SHP77 treated with DMSO at 0.1 percent for 48 hours (cell line): Measurements from ENCODE around the gene VEGFB.
"Not testable (repeated sequence)": the region's sequence is repeated elsewhere in the genome, so short reads cannot be mapped to it uniquely, and the experiment has no call there.

Experiments used
- DNase-seq: peaks from one replicate; lab custom pipeline; 2025; lab: John Stamatoyannopoulos, UW

The VEGFB gene

DNA sequence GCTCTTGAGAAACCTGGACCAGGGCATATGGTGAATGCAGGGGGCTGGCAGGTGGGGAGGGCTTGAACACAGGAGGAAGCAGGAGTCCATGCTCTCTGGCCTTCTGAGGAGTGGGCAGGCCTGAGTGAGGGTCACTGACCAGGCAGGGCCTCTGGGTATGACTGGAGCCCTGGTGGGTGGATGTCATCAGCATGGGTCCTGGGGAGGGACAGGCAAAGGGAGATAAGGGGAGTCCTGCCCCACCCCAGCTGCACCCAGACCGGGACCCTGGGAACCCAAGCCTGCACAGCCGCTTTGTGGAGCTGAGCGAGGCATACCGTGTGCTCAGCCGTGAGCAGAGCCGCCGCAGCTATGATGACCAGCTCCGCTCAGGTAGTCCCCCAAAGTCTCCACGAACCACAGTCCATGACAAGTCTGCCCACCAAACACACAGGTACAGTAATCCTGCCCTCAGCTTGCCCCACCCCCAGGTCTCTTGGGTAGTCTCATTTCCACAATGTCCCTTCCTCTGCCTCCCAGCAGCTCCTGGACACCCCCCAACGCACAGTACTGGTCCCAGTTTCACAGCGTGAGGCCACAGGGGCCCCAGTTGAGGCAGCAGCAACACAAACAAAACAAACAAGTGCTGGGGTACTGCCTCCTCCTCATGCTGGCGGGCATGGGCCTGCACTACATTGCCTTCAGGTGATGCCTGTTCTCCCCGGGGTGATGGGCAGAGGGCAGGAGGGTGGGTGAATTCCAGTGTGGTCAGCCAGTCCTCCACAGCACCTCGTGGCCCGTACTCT is 2.0 kb upstream of the VEGFB start:
- DNase-seq = no peak

DNA sequence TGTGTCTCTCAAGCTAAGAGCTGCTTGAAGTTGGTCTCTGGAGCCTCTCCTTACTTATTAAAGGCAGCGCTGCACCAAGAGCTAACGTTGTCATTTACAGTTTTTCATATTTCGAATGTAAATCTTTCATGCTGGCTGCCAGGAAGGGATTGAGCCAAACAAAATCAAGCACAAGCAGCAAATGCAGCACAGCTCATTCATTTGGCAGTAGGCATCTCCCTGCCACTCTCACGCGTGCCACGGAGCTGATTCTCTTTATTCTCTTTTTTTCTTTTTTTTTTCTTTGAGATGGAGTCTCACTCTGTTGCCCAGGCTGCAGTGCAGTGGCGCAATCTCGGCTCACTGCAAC is 1.4 kb upstream of the VEGFB start:
- DNase-seq = no peak

DNA sequence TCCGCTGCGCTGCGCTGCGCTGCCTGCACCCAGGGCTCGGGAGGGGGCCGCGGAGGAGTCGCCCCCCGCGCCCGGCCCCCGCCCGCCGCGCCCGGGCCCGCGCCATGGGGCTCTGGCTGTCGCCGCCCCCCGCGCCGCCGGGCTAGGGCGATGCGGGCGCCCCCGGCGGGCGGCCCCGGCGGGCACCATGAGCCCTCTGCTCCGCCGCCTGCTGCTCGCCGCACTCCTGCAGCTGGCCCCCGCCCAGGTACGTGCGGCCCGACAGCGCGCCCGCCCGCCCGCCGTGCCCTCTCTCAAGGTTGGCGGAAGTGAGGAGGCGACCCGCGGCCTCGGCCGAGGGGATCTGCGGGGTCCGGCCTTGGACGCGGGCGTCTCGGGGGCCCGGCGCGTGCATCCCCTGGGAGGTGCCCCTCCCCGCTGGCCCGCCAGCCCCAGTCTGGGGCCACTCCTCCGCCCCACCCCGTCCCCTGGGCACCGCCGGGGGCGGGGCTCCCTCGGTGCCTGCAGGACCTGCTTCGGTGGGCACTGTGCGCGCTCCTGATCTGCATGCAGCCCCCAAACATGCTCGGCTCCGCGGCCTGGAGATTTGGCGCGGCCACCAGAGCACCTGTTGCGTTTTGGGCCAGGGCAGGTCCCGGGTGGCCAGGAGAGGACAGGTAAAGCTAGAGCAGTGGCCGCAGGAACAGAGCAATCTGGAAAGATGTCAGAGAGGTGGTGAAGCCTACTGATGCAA is 429 bp downstream of the VEGFB start:
- DNase-seq = no peak

DNA sequence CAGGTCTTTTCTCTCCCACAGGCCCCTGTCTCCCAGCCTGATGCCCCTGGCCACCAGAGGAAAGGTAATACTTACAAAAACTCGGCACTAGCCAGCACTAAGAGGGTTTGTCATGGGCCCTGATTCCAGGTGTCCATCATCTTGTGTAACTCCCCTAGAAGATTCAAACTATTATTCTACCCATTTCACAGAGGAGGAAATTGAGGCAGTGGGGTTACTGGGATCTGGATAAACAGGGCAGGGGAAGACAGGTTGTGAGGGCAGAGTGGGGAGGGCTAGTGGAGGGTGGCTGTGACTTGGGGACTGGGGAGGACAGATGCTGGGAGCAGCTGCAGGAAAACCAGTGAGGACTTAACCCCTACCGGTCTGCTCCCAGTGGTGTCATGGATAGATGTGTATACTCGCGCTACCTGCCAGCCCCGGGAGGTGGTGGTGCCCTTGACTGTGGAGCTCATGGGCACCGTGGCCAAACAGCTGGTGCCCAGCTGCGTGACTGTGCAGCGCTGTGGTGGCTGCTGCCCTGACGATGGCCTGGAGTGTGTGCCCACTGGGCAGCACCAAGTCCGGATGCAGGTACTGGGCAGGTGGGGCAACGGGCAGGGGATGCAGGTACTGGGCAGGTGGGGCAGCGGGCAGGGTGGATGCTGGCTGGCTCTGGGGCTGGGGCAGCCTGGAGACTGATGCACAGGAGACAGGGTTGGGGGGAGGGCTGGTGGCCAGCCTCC is 1.2 kb downstream of the VEGFB start:
- DNase-seq = no peak

DNA sequence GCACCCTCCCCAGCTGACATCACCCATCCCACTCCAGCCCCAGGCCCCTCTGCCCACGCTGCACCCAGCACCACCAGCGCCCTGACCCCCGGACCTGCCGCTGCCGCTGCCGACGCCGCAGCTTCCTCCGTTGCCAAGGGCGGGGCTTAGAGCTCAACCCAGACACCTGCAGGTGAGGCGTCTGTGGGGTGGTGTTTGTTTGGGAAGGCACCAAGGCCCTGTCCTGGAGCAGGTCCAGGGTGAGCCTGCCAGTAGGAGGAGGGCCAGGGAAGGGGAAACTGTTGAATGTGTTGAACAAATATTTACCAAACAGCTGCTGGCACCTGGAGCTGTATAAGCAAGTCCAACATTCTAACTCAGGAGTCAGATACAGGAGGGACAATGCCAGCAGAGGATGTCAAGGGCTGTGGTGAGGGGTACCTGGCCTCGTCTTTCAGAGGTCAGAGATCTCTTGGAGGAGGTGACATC is 3.1 kb downstream of the VEGFB start:
- peak; percentile 89 for DNase-seq

DNA sequence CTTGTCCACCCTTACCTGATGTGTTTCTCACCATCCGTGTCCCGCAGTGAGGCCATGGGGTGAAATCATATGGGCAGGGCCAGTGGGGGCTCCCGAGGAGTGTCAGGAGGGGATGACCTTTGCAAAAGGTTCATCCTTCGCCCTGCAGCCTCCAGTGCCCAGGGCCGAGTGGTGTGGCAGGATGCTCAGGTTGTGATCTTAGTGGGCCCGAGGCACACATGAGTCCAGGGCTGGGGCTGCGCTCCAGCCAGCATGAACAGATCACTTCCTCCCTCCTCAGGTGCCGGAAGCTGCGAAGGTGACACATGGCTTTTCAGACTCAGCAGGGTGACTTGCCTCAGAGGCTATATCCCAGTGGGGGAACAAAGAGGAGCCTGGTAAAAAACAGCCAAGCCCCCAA is 3.7 kb downstream of the VEGFB start:
- DNase-seq = no peak

DNA sequence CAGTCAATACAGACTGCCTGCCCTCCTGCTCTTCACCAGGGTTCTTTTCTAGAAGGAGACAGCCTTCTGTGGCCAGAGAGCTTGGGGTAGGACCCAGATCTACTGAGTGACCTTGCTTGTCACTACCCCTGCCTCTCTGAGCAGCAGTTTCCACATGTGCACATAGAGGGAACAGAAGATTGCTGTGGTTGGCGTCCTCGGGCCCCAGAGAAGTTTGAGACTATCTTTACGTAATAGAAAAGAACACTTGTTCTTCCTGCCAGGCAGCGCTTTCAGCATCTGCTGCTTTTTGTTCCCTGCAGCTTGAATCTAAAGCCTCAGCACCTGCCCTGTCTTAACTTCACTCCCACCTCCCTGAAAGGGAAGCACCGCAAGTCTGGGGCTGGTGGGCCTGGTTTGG is 4.6 kb downstream of the VEGFB start:
- DNase-seq = no peak

DNA sequence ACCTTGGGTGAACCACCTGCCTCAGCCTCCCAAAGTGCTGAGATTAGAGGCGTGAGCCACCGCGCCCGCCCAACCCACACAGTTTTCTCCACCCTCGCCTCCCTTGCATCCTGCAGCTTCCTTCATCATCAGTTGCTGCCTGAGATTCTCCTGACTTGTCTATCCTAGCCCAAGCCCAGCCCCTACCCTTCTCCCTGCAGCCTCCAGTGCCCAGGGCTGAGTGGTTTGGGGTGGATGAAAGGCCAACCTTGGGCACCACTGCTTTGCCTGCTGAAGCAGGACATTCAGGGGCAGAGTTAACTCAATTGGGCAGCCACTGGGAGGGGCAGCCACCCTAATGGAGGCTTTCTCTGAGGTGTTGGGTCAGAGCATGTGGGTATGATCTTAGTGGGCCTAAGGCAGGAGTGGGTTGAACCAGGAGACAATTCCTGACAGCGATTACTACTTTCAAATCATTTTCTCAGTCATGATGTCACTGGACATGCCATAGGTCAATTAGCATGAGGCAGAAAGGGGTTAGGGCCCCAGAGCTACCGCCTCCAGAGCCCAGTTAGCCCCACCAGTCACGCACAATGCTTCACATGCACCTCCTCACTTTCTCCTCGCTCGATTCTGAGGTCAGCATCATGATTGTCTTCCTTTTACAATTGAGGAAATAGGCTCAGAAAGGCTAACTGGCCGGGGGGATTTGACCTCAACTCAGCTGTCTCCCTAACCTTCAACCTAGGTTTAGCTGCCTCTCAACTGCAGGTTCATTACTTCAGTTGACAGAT is 5.5 kb downstream of the VEGFB start:
- DNase-seq = no peak

DNA sequence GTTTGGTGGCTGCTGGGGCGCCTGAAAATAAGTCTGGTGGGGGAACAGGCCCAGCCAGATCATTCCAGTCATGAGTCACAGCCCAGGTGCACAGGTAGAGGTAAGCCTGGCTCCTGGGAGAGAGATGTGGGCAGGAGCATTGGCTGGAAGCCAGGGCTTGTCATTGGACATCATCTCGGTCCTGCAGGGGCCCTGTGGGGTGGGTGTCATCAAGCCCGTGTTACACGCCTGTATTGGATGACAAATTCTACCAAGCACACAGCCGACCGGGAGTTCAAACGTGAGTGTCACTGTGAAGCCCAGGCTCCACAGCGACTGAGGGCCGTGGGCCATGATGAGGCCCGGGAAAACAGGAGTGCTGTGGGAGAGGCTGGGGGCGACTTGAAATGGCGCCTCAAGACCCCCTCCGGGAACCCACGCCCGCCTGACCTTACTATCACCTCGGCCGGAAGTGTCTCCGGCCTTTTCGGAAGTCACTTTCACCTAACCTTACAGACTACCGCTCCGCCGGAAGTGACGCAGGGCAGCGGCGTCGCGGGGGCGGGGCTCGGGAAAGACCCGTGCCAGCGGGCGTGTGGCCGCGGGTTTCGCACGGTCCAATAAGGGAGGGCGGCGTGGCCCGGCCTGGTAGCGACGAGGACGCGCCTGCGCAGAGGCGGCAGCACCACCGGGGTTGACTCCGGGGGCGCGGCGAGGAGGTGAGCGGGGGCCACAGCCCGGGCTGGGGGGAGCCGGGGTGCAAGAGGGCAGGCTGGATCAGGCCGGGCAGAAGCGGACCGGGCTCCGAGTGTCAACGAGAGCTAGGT is 6.3 kb downstream of the VEGFB start, which contains the start of gene FKBP2:
FKBP2 (plus strand) TSS at position 661 of the 806 bp plus-strand sequence. CDS start 1,293 bp downstream, outside the sequence.
- DNase-seq = peak; percentile 84

DNA sequence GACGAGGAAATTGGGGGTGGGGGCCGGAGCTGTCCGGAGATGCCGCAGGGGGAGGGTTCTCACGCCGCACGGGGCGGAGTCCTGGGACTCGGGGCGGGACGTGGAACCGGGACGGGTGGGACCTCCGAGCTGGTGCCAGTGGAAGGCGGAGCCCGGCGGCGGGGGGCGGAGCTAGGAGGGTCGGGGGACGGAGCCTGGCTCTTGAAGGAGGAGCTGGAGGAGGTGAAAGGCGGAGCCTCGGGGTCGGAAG is 6.8 kb downstream of the VEGFB start:
- peak; percentile 85 for DNase-seq

DNA sequence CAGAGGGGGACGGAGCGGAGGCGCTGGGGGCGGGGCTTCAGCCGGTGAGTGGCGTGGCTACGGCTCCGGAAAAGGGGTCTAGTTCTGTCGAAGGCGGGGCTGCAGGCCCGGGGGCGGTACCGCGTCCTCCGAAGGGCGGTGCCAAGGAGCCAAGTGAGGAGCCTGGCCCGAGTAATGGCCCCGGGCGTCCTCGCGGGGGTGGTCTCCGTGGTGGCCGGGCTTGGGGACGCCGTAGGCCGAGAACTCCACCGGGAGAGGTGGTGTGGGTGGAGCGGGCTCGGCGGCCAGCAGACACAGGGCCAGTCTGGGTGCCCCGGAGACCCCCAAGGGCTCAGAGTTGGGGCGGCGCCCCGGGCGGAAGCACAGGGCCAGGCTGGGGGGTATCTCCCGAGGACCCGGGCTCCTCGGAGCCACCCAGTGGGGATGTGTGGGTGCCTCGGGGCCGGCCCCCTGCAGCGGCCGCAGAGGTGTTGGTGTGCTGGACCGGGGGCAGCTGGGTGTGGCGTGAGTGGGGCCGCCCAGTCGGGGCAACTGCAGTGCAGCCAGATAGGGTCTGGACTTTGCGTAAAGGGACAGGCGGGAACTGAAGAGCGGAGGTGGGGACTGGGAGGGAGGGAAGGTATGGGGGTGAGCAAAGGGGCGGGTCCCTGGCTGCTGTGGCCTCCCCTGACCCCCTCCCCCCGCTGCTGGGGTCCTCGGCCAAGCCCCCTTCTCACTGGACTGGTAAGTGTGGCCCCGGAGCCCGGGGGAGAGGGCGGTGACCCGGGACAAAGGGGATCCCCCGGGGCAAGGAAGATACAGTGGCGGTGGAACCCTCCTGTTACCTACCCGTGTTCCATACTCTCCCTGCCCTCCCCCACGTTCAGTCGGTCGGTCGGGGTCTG is 7.3 kb downstream of the VEGFB start:
- DNase-seq = no peak

DNA sequence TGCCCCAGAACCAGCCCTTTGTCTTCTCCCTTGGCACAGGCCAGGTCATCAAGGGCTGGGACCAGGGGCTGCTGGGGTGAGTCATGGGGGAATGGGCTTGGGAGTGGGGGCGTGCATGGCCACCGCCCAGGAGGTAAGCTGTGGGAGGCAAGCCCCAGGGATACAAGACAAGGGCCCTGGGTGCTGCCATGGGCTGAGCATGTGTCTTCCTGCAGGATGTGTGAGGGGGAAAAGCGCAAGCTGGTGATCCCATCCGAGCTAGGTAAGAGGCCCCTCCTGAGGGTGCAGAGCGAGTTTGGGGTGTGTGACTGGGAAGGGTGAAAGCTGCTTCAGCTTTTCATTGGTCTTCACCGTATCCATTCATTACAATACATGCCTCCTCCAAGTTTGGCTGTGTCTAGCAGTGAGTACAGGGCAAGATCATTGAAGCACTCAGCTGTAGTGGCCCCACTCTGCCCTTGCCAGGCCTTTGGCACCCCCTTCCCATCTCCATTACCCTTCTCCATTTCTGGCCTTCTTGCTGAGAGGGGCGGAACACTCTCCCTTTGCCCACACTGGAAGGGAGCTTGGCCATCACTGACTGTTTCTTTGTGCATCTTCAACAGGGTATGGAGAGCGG is 9.0 kb downstream of the VEGFB start:
- DNase-seq = no peak

DNA sequence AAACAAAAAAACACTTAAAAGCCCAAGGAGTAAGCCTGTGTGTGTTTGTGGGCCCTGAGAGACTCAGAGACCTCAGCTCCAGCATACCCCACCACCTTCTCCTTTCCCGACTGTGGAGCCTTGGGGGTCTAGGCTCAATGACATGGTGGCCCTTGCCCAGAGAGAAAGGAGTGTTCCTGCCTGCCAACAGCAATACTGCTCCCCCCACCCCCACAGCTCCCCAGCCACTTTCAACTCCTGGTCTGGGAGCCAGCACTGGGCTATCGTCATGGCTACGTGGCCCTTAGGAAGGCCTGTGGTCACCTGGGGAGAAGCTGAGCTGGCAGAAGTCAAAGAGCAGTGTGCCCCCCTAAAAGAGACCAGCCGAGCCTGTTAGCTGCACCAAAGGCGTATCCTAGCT is 9.7 kb downstream of the VEGFB start:
- no peak for DNase-seq

DNA sequence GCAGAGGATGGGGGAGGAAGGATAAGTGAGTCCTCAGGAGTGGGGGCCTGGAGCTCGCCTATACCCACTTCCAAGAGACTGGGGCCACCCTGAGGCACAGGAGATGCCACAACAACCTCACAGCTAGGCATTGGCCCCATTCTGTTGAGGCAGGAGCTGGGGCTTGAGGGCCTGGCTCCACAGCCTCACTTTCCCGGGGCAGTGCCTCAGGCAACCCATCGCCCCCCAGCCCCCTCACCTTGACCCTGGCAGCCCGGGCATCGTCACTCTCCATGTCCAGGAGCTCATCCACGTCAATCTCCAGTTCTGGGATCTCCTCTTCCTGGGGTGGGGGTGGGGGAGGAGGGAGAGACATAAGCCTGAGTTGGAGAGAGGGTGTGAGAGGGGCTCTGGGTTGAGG is 10.6 kb downstream of the VEGFB start:
- no peak for DNase-seq

DNA sequence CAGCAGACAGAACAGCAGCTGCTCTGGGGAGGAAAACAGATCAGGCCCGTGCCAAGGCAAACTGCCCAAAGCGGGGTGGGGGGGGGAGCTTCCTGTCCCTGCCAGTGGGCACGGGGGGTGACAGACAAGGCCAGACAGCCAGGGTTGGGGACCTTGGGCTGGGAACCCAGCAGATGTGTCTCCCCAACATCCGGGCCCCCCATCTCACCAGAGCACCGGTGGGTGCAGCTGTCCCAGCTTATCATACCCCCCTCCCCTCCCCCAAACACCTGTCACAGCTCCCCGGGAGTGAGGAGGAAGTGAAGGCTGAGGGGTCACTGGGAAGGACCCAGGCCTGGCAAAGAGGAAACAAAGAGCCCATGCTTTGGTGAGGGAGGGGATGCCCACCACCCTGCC is 11.0 kb downstream of the VEGFB start:
- no peak for DNase-seq

DNA sequence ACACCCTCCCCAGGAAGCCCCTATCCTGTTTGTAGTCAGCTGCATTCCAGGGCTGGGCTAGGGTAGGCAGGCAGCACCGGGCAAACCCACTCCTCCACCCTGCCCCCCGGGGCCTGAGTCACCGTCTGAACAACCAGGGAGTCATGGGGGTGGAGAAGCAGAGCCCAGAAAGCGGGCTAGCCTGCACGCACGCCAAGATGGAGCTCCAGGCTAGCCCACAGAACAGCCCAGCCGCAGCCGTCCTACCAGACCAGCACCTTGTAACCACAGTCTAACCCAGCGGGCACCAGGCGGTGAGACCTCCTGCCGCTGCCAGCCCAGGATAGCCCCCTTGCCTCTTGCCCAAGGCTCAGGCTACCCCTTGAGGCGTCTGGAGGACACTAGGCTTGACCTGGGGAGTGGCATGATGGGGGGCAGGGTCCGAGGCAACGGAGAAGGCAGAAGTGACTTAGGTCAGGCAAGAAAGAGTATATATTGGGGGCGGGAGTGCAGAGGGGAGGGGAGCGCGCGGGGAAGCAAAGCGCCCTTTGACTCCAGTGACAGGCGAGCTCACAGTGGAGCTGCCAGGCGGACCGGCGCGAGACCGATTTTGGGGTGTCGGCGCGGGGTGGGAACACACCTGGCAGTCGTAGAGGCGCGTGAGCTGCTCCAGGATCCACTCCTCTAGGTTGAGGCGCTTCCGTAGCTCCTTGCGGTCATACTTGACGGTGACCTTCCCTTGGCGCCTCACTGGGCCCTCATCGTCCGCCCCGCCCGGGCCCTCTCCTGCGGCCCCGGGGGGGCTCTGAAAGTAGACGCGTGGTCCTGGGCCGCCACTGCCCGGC is 11.6 kb downstream of the VEGFB start:
- no peak for DNase-seq

DNA sequence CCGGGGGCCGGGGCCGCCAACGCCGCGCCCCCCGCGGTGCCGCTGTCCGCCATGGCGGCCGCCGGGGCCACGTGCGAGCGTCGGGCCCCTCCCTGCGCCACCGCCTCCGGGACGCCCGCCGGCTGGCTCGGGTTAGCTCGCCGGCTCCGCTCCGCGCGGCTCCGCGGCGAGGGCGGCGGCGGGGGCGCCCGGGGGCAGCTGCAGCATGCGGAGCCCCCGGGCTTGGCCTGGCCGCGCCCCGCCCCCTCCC is 12.2 kb downstream of the VEGFB start:
- DNase-seq = not testable (repeated sequence)

DNA sequence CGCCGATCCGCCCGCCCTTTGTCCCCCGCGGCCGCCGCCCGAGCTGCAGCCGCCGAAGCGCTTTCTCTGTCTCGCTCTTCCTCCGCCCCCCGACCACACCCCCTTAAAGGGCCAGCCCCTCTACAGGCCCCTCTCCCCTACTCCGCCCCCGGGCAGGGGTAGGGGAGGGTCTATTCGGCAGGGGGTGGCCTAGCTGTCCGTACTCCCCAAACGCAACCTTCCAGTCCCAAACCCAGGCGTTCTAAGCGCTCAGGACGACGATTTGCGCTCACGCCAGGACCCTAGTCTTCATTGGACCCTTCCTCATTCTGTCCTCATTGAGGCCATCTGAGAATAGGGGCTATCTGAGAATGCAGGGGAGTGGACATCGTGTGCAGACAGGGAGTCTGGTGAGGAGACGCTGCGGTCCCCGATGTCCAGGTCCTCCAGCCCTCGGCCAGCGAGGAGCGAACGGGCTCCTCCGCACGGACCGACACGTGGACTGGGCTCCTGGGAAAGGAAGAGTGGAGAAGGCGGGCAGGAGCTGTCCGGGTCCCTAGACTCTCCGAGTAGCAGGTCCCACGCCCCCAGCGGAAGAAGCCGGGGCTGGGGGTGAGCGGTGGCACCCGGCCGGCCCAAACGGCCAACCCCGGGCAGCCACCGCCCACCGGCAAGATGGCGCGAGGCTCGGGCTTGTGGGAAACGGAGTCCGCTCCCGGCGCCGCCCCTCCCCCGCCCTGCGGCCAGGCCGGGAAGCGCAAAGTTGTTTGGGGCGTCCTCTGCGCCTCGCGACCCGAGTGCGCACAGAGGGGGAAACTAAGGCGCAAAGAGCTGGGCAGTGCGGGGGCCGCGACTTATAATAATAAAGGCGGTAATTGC is 12.7 kb downstream of the VEGFB start, which contains the start of gene PPP1R14B:
PPP1R14B (minus strand) TSS at position 73 of the 858 bp plus-strand sequence. CDS start 270 bp downstream, outside the sequence.
- peak; percentile 62 for DNase-seq
